Ramos (cell line): ENCODE measurements around the gene NEDD4L.
"Not testable (repeated sequence)": the region's sequence is repeated elsewhere in the genome, so short reads cannot be mapped to it uniquely, and the experiment has no call there.

Experiments
- in situ Hi-C: fragments of 300-500 bp; cut with MboI; formaldehyde crosslinking; loops from one replicate; pipeline ENCODE4 v1.14.3; 2022; ENCODE audit warnings: low sequenced_read_pairs; ENCODE audit not compliant: unreplicated experiment

NEDD4L gene

GRCh38 chr18:58242968-58243367 lies 198.9 kb downstream of the NEDD4L start:
- in situ Hi-C loops: no loop called here

DNA sequence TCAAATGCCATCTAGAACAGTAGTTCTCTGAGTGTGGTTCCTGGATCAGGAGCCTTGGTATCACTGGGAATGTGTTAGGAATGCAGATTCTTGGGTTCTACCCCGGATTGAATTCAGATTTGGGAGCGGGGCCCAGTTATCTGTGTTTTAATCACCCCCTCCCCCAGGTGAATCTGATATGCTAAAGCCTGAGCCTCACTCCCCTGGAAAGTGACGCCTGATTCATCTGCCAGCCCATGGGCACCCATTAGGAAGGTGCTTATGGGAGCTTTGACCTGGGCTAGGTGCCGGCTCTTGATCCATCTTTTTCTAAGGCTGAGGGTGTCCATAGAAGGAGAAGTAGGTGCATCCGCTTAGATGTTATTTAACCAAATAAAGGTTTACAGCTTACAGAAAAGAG lies 199.4 kb downstream of the NEDD4L start:
- in situ Hi-C loops: no loop called here

DNA sequence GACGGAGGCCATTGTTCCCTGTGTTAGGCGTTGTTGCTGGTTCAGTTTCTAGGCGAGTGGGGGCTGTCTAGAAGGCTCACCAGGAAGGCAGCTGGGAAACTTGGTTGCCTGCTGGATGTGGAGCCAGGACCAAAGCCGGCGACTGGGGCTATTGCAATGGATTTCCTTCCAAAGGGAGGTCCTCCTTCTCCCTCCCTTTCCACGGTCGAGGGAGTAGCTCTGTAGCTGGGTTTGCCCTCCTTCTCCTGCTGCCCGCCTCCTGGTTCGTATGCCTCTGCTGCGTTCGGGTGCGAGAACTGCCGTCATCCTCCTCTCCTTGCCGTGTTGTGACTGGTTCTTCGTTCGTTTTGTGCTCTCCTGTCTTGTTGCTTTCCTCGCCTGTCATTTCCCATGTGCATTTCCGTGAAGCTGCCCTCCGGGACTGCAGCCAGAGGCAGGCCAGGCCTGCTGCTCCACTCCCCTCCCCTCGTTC lies 203.4 kb downstream of the NEDD4L start:
- in situ Hi-C loops: no loop called here

DNA sequence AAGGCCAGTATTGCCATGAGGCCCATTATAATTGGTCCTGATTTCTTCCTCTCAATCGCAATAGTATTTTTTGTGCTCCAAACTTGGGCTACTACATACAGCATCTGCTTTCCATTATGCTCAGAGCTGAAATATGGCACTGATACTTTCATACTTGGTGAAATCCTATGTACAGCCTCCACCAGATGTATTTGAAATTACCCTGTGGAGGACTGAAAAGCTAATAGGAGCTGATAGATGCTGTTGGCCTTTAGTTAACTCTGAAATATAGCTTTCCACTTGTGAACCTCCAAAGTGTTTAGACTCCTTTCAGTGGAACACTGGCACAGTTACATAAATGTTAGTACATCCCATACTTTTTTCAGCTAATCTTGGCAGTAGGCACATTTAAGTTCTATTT lies 205.7 kb downstream of the NEDD4L start:
- in situ Hi-C loops: no loop called here

GRCh38 chr18:58251416-58251815 lies 207.4 kb downstream of the NEDD4L start:
- in situ Hi-C loops: no loop called here

GRCh38 chr18:58252166-58252565 lies 208.1 kb downstream of the NEDD4L start:
- in situ Hi-C loops: no loop called here

- in situ Hi-C loops: no loop called here
Observed at GRCh38 chr18:58253318-58253717, 209.3 kb downstream of the NEDD4L start.

GRCh38 chr18:58253871-58254270 lies 209.8 kb downstream of the NEDD4L start:
- in situ Hi-C loops: no loop called here

- in situ Hi-C loops: no loop called here
Observed at GRCh38 chr18:58254873-58255511, 211.0 kb downstream of the NEDD4L start.

GRCh38 chr18:58255701-58256311 lies 211.8 kb downstream of the NEDD4L start:
- in situ Hi-C loops: no loop called here

DNA sequence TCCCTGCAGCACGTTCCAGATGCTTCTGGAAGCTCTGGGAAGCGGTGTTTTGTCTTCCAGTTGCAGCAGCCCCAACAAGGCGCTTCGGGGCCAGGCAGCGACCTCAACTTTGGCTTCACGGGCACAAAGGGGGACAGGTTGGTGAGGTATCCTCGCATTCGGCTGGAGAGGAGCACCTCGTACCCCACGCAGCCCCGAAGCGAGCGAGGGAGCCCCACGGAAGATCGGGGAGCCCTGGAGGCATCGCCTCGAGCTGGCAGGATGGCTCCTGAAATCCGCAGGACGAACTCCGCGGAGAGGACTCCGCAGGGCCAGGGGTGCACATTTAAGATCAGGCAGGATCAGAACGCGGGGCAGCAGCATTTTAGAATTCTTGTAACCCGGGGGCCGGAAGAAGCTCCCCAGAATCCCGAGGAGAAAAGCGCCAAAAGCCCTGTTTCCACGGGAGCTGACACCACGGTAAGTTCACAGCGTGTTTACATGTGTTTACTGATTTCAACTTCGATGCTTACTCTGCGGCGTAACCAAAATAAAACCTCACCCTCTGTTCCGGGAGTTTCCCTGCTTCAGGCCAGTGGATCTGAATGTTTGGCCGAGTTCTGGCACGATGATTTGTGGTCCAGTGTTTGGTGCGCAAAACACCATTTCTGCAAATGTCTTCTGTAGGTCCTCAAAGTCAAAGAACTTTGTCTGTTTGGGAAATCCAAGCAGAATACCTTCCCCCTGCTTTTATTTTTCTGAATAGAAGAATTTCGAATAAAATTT lies 212.5 kb downstream of the NEDD4L start:
- in situ Hi-C loops: no loop called here

DNA sequence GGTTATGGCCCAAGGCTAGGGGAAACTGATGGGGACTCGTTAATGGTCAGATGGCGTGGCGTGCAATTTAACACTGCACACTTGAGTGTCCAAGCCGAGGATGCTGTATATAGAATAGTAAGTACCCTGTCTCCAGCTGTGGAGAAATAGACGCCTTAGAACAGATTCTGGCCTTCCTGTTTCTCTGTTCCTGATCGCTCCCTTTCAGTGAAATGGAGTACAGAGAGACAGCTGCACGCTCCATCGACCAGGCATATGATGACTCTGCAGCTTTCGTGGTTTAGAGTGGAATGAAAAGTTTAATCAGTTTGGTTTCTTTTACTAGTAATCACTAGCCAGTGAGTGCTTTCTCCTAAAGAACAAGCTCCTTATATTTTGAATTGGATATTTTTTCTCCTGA lies 213.4 kb downstream of the NEDD4L start:
- in situ Hi-C loops: no loop called here

GRCh38 chr18:58258692-58259342 lies 214.8 kb downstream of the NEDD4L start:
- in situ Hi-C loops: no loop called here

DNA sequence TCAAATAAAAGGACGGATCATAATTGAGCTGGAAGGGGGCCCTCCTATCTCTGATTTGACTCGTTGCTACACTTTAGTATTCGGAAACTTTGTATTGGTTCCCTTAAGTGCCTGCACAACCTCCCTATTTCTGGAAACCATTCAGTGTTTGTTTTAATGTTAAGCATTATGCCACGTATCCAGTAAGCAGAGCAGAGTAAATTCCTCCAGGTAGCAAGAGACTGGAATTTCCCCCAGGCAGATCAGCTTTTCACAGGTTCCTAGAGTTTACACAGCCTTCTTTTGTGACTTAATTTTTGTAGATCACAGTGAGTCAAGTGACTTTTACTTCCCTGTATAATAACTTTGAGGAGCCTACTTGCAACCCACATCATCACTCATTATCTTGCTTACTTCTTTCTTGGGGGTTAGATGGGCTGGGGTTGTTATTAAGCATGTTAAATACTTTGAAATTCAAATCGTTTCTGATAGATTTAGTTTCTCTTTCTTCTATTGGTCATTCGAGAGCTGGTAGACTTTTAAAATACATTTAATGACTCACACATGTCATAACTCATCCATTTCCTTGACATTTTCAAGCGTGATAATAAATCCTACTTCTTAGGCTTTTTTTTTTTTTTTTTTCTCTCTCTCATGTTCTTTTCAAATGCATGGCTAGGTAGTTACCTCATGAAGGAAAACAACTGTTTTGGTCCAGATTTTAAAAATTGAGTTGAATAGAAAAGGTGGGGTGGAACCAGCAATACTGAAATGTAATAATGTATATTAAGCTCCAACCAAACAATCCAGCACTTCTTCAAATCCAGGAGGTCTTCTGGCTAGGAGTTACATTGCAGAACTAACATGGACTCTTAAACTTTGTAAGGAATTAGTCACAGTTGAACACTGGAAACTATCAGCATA lies 219.3 kb downstream of the NEDD4L start:
- in situ Hi-C loops: no loop called here

DNA sequence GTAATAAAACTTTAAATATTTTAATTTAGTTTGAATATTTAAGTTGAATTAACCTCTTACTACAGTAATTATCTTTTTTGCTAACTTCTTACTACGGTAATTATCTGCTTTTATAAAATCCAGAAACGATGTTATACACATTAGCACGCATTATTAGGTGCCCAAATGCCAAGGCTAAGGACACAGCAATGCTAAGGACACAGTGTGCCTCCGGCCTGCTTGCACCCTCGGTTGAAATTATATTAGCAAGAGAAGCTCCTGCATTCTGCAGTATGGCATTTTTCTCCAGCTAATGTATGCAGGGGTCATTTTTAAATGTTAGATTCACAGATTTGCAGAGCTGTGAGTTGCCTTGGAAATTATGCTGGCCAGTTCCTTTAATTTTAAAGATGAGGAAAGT lies 220.0 kb downstream of the NEDD4L start:
- in situ Hi-C loops: no loop called here

GRCh38 chr18:58264840-58265239 lies 220.8 kb downstream of the NEDD4L start:
- in situ Hi-C loops: no loop called here

GRCh38 chr18:58265489-58265888 lies 221.5 kb downstream of the NEDD4L start:
- in situ Hi-C loops: not testable (repeated sequence)

DNA sequence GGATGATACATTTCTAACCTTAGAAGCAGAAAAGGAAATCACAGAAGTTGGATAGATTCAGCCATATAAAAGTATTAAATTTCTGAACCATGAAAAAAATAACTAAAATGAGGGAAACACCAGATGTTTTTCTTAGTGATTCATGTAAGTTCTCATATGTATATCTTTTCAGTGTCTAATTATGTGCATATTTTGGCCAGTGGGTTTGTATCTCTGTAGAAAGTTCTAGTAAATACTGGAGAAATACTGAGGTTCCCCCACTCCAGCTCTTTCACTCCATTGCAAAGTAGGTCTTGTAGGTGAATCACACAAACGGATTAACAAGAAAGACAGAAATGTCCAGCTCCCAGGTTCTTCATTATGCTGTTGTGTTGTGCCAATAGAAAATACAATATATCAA lies 222.3 kb downstream of the NEDD4L start:
- in situ Hi-C loops: no loop called here

DNA sequence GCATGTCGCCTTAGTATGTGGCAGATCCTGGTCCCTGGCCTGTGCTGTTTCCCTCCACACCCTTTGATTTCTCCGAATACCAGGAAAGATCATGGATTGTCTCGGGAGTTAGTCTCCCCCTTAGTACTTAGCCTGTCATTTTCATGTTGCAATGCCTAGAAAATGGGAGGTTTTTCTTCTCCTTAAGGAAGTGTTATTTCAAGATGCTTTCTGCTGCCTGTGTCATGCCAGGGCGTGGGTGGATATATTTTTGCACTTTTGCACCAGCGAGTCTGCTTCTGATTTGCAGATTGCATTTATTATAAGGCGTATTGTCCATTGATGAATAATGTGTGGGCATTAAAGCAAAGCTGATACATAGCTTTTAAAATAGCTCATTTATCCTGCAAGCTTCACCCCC lies 223.5 kb downstream of the NEDD4L start:
- in situ Hi-C loops: no loop called here

DNA sequence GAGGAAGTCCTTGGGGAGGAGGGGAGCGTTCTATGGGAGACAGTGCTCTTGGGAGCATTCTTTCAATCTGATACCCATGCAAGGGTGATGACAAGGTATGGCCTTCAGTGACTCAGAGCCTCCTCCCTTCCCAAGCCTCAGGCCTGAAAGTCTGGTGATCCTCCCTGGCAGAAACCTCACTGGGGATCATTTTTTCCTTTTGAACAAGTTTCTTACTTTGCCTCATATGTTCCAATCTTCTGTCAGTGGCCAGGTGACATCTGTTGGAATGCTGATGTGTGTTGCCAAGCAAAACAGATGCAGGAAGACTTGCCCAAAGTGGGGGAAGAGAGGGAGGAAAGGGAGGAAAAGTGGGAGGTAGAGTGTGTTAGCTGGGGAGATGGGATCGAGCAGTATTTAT lies 224.8 kb downstream of the NEDD4L start:
- in situ Hi-C loops: no loop called here
